SK-N-SH (cell line): ENCODE data around the gene EFCAB6.

ENCODE experiments used
- CTCF ChIP-seq: fragments of 200-600 bp; sonication (generic); IDR thresholded peaks from 2 replicates; pipeline ENCODE4 v1.6.1; 2017; ENCODE audit warnings: antibody characterized with exemption, mild to moderate bottlenecking, moderate library complexity
- FOSL2 ChIP-seq: IDR thresholded peaks from 2 replicates; pipeline ENCODE4 v1.4.0; 2012; ENCODE audit warnings: low read depth, mild to moderate bottlenecking, moderate library complexity, borderline replicate concordance
- GATA2 ChIP-seq: sonication (generic); formaldehyde crosslinking; IDR thresholded peaks from 2 replicates; pipeline ENCODE4 v1.5.0; 2020; ENCODE audit warnings: mild to moderate bottlenecking, missing genetic modification reagents
- MEF2A ChIP-seq: IDR thresholded peaks from 2 replicates; pipeline ENCODE4 v1.4.0; 2012; ENCODE audit warnings: low read depth, borderline replicate concordance
- SIN3A ChIP-seq: IDR thresholded peaks from 2 replicates; pipeline ENCODE4 v1.6.1; 2012; ENCODE audit warnings: low read depth, mild to moderate bottlenecking, low read length, moderate library complexity, borderline replicate concordance
- TEAD4 ChIP-seq: IDR thresholded peaks from 2 replicates; pipeline ENCODE4 v1.4.0; 2012; ENCODE audit warnings: mild to moderate bottlenecking, borderline replicate concordance; ENCODE audit not compliant: insufficient read depth
- TF ChIP-seq, protein P1 (sequence below): IDR thresholded peaks from 2 replicates; pipeline ENCODE4 v1.6.1; 2012; ENCODE audit warnings: mild to moderate bottlenecking, low read depth, low read length, moderate library complexity

GRCh38 chr22:43587574-43587973 is 224.5 kb downstream of the EFCAB6 start:
- TF ChIP-seq SIN3A (no peak), GATA2 (CRISPR knock-in tag) (no peak), CTCF (no peak), FOSL2 (no peak), MEF2A (no peak), TEAD4 (no peak)
- TF ChIP-seq, protein P1, sequence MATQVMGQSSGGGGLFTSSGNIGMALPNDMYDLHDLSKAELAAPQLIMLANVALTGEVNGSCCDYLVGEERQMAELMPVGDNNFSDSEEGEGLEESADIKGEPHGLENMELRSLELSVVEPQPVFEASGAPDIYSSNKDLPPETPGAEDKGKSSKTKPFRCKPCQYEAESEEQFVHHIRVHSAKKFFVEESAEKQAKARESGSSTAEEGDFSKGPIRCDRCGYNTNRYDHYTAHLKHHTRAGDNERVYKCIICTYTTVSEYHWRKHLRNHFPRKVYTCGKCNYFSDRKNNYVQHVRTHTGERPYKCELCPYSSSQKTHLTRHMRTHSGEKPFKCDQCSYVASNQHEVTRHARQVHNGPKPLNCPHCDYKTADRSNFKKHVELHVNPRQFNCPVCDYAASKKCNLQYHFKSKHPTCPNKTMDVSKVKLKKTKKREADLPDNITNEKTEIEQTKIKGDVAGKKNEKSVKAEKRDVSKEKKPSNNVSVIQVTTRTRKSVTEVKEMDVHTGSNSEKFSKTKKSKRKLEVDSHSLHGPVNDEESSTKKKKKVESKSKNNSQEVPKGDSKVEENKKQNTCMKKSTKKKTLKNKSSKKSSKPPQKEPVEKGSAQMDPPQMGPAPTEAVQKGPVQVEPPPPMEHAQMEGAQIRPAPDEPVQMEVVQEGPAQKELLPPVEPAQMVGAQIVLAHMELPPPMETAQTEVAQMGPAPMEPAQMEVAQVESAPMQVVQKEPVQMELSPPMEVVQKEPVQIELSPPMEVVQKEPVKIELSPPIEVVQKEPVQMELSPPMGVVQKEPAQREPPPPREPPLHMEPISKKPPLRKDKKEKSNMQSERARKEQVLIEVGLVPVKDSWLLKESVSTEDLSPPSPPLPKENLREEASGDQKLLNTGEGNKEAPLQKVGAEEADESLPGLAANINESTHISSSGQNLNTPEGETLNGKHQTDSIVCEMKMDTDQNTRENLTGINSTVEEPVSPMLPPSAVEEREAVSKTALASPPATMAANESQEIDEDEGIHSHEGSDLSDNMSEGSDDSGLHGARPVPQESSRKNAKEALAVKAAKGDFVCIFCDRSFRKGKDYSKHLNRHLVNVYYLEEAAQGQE = no peak
